ENCODE measurements around the gene FOSL2. TPM values are rescaled to one million over a fixed set of nuclear protein-coding genes. Genes with fewer than 3 reads are reported as not detected.

FOSL2 gene
- total RNA-seq, 3 donors from 2014 or later = 106 to 116 (median 116) TPM

- Histone ChIP-seq H3K9me3 (no peaks in the 10 kb centered on the region), H3K36me3 (no peaks in the 10 kb centered on the region), H3K4me1 (peaks cover 6 to 7% of the 10 kb centered on the region in 2 donors), H3K27ac (peak overlapping the region in 1 of 2 donors; percentile 19), H3K4me3 (no peak overlapping the region), H3K27me3 (no peaks in the 10 kb centered on the region)
- DNase-seq (ENCODE audit: low spot score in 2 of 2) = no peak
- TF ChIP-seq POLR2A (IDR thresholded peaks at IDR 0.05) = no peak
- TF ChIP-seq CTCF (IDR thresholded peaks at IDR 0.05) = no peak
- TF ChIP-seq POLR2AphosphoS5 (IDR thresholded peaks at IDR 0.05) = no peak
- intact Hi-C loops (cut with DNase I; ENCODE audit: low total_unique reads) = no loop called here
Measured at GRCh38 chr2:28352104-28352503, 40.6 kb upstream of the FOSL2 start.

GRCh38 chr2:28352610-28353195 lies 40.0 kb upstream of the FOSL2 start:
- H3K4me1 ChIP-seq = peaks cover 6 to 7% of the 10 kb centered on the region in 2 donors
- no peaks in the 10 kb centered on the region for H3K9me3 ChIP-seq
- no peak overlapping the region for H3K4me3 ChIP-seq
- intact Hi-C loops (cut with DNase I; ENCODE audit: low total_unique reads) = no loop called here
- H3K27ac ChIP-seq = peak overlapping the region in 1 of 2 donors; percentile 19
- H3K27me3 ChIP-seq = no peaks in the 10 kb centered on the region
- no peak for TF ChIP-seq POLR2A (IDR thresholded peaks at IDR 0.05)
- TF ChIP-seq CTCF (IDR thresholded peaks at IDR 0.05) = no peak
- TF ChIP-seq POLR2AphosphoS5 (IDR thresholded peaks at IDR 0.05) = no peak
- DNase-seq (ENCODE audit: low spot score in 2 of 2) = no peak
- no peaks in the 10 kb centered on the region for H3K36me3 ChIP-seq

GRCh38 chr2:28354920-28355520 lies 37.6 kb upstream of the FOSL2 start:
- Histone ChIP-seq H3K4me1 (peaks cover 6 to 7% of the 10 kb centered on the region in 2 donors), H3K9me3 (no peaks in the 10 kb centered on the region), H3K27ac (peak overlapping the region in 1 of 2 donors; percentile 86), H3K4me3 (no peak overlapping the region), H3K36me3 (no peaks in the 10 kb centered on the region), H3K27me3 (no peaks in the 10 kb centered on the region)
- DNase-seq (ENCODE audit: low spot score in 2 of 2) = no peak
- intact Hi-C loops (cut with DNase I; ENCODE audit: low total_unique reads) = no loop called here
- TF ChIP-seq CTCF (IDR thresholded peaks at IDR 0.05) (no peak), POLR2AphosphoS5 (IDR thresholded peaks at IDR 0.05) (no peak), POLR2A (IDR thresholded peaks at IDR 0.05) (no peak)

- peak overlapping the region; percentile 70 to 86 for H3K27ac ChIP-seq
- no peaks in the 10 kb centered on the region for H3K27me3 ChIP-seq
- no peaks in the 10 kb centered on the region for H3K9me3 ChIP-seq
- H3K4me1 ChIP-seq = peaks cover 6 to 7% of the 10 kb centered on the region in 2 donors
- DNase-seq (ENCODE audit: low spot score in 2 of 2) = no peak
- H3K4me3 ChIP-seq = no peak overlapping the region
- TF ChIP-seq POLR2AphosphoS5 (IDR thresholded peaks at IDR 0.05) = no peak
- no peak for TF ChIP-seq CTCF (IDR thresholded peaks at IDR 0.05)
- TF ChIP-seq POLR2A (IDR thresholded peaks at IDR 0.05) = no peak
- H3K36me3 ChIP-seq = no peaks in the 10 kb centered on the region
- intact Hi-C loops (cut with DNase I; ENCODE audit: low total_unique reads) = loop anchor here (1.0 kb wide), 1 partner anchor 45 kb away; no protein-coding TSS in a partner anchor
Measured at GRCh38 chr2:28355521-28356094, 37.0 kb upstream of the FOSL2 start.

Measured in breast epithelium (tissue), 4 donors.